WTC11 (cell line): ENCODE results near the gene CHD3. TPM values are rescaled to one million over a fixed set of nuclear protein-coding genes. Genes with fewer than 3 reads are reported as not detected.
A peak's percentile ranks its signal among the peaks of the same experiment; 100 is the strongest.

Experiments used
- ATAC-seq: fragments of 200-7000 bp; cut with Tn5 transposase; 2 replicates; pipeline ENCODE4 v1.10.0; 2021; ENCODE audit warnings: mild to moderate bottlenecking, moderate library complexity
- CTCF ChIA-PET: fragments of 300-600 bp; sonication (Branson Sonifier 250); formaldehyde crosslinking; loops from one replicate; lab custom pipeline; 2021; ENCODE audit warnings: antibody characterized with exemption; lab: Charles Lee
- POLR2A ChIA-PET: fragments of 350-600 bp; sonication (Branson Sonifier 250); formaldehyde crosslinking; loops from one replicate; lab custom pipeline; 2021; ENCODE audit warnings: antibody characterized with exemption; lab: Charles Lee
- DNase-seq: peaks from one replicate; pipeline ENCODE4 v3.0.0; 2021; ENCODE audit warnings: low spot score
- H3K27ac Mint-ChIP-seq: 2 replicates; pipeline ENCODE4 v1.8.0; 2021; ENCODE audit warnings: mixed read lengths
- H3K27me3 Mint-ChIP-seq: 2 replicates; pipeline ENCODE4 v1.8.0; 2021; ENCODE audit warnings: low read depth, mild to moderate bottlenecking, moderate library complexity, mixed read lengths
- H3K36me3 Mint-ChIP-seq: 2 replicates; pipeline ENCODE4 v1.8.0; 2021; ENCODE audit warnings: mixed read lengths
- H3K4me1 Mint-ChIP-seq: 2 replicates; pipeline ENCODE4 v1.8.0; 2022; ENCODE audit warnings: mixed read lengths
- H3K4me3 Mint-ChIP-seq: 2 replicates; pipeline ENCODE4 v1.8.0; 2021; ENCODE audit warnings: mild to moderate bottlenecking, moderate library complexity, mixed read lengths
- H3K9me3 Mint-ChIP-seq: 2 replicates; pipeline ENCODE4 v1.8.0; 2021; ENCODE audit warnings: mixed read lengths
- CREB1 ChIP-seq: sonication (generic); formaldehyde crosslinking; IDR thresholded peaks from 2 replicates; pipeline ENCODE4 v1.8.0; 2023; ENCODE audit warnings: mild to moderate bottlenecking, missing genetic modification reagents
- GABPB1 ChIP-seq: sonication (generic); formaldehyde crosslinking; IDR thresholded peaks from 2 replicates; pipeline ENCODE4 v1.8.1; 2023; ENCODE audit warnings: mild to moderate bottlenecking, missing genetic modification reagents
- MXD4 ChIP-seq: fragments of 250-450 bp; sonication (Bioruptor Pico); IDR thresholded peaks from 2 replicates; pipeline ENCODE4 v1.8.0; 2021; ENCODE audit warnings: mild to moderate bottlenecking, moderate library complexity, borderline replicate concordance
- NFATC4 ChIP-seq: fragments of 250-450 bp; sonication (Bioruptor Pico); IDR thresholded peaks from 2 replicates; pipeline ENCODE4 v1.9.0; 2021; ENCODE audit warnings: mild to moderate bottlenecking
- ZNF423 ChIP-seq: fragments of 250-450 bp; sonication (Bioruptor Pico); IDR thresholded peaks from 2 replicates; pipeline ENCODE4 v2.1.2; 2022; ENCODE audit warnings: mild to moderate bottlenecking, moderate library complexity
- total RNA-seq: library from RNA; stranded (reverse); gene quantifications from 3 replicates; pipeline ENCODE4 v1.2.3, GENCODE V29; 2021
- TF ChIP-seq, protein P1 (sequence below): sonication (generic); formaldehyde crosslinking; IDR thresholded peaks from 2 replicates; pipeline ENCODE4 v1.8.0; 2022; ENCODE audit warnings: missing genetic modification reagents
- TF ChIP-seq, protein P2 (sequence below): sonication (generic); formaldehyde crosslinking; IDR thresholded peaks from 2 replicates; pipeline ENCODE4 v1.8.0; 2023; ENCODE audit warnings: missing genetic modification reagents
- TF ChIP-seq, protein P3 (sequence below): sonication (generic); formaldehyde crosslinking; IDR thresholded peaks from 2 replicates; pipeline ENCODE4 v1.8.0; 2023; ENCODE audit warnings: missing genetic modification reagents, mild to moderate bottlenecking, borderline replicate concordance
- TF ChIP-seq, protein P4 (sequence below): sonication (generic); formaldehyde crosslinking; IDR thresholded peaks from 2 replicates; pipeline ENCODE4 v1.8.0; 2022; ENCODE audit warnings: mild to moderate bottlenecking, missing genetic modification reagents
- TF ChIP-seq, protein P5 (sequence below): sonication (generic); formaldehyde crosslinking; IDR thresholded peaks from 2 replicates; pipeline ENCODE4 v1.8.0; 2022; ENCODE audit warnings: mild to moderate bottlenecking, missing genetic modification reagents

The CHD3 gene
- total RNA-seq, 1 experiment from 2014 or later: 39.5 TPM

DNA sequence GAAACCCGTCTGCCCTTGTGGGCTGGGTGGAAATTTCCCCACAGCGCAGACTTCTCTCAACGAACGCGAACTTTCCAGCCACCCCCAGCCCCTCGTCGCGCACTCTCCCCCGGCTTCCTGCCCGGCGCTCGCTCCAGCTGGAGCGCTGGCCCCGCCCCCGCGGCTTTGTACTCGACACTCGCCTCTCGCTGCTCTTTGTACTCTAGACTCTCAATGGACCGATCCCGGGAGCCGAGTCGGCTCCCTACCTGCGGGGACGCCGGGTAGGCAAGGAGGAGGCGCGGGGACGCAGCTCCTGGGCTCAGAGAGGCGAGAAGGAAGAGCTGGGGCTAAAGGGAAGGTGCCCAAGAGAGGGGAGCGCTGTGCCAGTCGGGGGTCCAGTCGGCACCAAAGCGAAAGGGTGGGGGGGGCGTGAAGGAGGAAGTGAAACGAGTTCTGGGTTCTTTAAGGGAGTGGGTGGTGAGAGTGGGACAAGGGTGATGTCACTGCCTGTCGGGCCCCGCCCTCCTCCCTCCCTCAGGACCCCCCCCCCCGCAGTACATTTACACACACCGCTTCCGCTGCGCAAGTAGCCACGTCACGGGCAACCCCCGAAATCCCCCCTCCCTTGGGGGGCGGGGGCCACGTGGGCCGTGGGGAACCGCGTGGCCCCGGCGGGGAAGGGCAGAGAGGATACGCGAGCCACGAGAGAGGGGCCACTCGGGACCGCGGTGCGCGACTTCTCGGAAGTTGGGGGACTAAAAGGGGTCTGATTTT is 44.9 kb upstream of the CHD3 start:
- ATAC-seq: peak; percentile 18
- POLR2A ChIA-PET: interaction anchor here (0.6 to 0.8 kb wide), 2 partner anchors 10 to 31 kb away, joined by 3 to 4 read pairs; no protein-coding TSS in a partner anchor
- H3K27ac Mint-ChIP-seq: peak overlapping the region; percentile 90

More for the DNA sequence above, 44.9 kb upstream of the CHD3 start:
- H3K36me3 Mint-ChIP-seq: no peaks in the 10 kb centered on the region
- H3K9me3 Mint-ChIP-seq: no peaks in the 10 kb centered on the region
- H3K4me1 Mint-ChIP-seq: peaks cover 28% of the 10 kb centered on the region
- peaks cover 47% of the 10 kb centered on the region for H3K27me3 Mint-ChIP-seq
- peak overlapping the region; percentile 81 for H3K4me3 Mint-ChIP-seq
- peak; percentile 87 for DNase-seq
- TF ChIP-seq, protein P1, sequence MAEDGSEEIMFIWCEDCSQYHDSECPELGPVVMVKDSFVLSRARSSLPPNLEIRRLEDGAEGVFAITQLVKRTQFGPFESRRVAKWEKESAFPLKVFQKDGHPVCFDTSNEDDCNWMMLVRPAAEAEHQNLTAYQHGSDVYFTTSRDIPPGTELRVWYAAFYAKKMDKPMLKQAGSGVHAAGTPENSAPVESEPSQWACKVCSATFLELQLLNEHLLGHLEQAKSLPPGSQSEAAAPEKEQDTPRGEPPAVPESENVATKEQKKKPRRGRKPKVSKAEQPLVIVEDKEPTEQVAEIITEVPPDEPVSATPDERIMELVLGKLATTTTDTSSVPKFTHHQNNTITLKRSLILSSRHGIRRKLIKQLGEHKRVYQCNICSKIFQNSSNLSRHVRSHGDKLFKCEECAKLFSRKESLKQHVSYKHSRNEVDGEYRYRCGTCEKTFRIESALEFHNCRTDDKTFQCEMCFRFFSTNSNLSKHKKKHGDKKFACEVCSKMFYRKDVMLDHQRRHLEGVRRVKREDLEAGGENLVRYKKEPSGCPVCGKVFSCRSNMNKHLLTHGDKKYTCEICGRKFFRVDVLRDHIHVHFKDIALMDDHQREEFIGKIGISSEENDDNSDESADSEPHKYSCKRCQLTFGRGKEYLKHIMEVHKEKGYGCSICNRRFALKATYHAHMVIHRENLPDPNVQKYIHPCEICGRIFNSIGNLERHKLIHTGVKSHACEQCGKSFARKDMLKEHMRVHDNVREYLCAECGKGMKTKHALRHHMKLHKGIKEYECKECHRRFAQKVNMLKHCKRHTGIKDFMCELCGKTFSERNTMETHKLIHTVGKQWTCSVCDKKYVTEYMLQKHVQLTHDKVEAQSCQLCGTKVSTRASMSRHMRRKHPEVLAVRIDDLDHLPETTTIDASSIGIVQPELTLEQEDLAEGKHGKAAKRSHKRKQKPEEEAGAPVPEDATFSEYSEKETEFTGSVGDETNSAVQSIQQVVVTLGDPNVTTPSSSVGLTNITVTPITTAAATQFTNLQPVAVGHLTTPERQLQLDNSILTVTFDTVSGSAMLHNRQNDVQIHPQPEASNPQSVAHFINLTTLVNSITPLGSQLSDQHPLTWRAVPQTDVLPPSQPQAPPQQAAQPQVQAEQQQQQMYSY (CRISPR knock-in tag): peak; percentile 48
- TF ChIP-seq, protein P2, sequence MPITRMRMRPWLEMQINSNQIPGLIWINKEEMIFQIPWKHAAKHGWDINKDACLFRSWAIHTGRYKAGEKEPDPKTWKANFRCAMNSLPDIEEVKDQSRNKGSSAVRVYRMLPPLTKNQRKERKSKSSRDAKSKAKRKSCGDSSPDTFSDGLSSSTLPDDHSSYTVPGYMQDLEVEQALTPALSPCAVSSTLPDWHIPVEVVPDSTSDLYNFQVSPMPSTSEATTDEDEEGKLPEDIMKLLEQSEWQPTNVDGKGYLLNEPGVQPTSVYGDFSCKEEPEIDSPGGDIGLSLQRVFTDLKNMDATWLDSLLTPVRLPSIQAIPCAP (CRISPR knock-in tag): no peak
- peak; percentile 15; the same call in 1 of the 2 replicates for TF ChIP-seq GABPB1 (CRISPR knock-in tag)
- TF ChIP-seq NFATC4 (CRISPR knock-in tag): no peak
- no peak for TF ChIP-seq MXD4 (CRISPR knock-in tag)
- no peak for TF ChIP-seq ZNF423
- TF ChIP-seq, protein P3, sequence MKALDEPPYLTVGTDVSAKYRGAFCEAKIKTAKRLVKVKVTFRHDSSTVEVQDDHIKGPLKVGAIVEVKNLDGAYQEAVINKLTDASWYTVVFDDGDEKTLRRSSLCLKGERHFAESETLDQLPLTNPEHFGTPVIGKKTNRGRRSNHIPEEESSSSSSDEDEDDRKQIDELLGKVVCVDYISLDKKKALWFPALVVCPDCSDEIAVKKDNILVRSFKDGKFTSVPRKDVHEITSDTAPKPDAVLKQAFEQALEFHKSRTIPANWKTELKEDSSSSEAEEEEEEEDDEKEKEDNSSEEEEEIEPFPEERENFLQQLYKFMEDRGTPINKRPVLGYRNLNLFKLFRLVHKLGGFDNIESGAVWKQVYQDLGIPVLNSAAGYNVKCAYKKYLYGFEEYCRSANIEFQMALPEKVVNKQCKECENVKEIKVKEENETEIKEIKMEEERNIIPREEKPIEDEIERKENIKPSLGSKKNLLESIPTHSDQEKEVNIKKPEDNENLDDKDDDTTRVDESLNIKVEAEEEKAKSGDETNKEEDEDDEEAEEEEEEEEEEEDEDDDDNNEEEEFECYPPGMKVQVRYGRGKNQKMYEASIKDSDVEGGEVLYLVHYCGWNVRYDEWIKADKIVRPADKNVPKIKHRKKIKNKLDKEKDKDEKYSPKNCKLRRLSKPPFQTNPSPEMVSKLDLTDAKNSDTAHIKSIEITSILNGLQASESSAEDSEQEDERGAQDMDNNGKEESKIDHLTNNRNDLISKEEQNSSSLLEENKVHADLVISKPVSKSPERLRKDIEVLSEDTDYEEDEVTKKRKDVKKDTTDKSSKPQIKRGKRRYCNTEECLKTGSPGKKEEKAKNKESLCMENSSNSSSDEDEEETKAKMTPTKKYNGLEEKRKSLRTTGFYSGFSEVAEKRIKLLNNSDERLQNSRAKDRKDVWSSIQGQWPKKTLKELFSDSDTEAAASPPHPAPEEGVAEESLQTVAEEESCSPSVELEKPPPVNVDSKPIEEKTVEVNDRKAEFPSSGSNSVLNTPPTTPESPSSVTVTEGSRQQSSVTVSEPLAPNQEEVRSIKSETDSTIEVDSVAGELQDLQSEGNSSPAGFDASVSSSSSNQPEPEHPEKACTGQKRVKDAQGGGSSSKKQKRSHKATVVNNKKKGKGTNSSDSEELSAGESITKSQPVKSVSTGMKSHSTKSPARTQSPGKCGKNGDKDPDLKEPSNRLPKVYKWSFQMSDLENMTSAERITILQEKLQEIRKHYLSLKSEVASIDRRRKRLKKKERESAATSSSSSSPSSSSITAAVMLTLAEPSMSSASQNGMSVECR (CRISPR knock-in tag): peak; percentile 75; the same call in 1 of the 2 replicates
- TF ChIP-seq, protein P4, sequence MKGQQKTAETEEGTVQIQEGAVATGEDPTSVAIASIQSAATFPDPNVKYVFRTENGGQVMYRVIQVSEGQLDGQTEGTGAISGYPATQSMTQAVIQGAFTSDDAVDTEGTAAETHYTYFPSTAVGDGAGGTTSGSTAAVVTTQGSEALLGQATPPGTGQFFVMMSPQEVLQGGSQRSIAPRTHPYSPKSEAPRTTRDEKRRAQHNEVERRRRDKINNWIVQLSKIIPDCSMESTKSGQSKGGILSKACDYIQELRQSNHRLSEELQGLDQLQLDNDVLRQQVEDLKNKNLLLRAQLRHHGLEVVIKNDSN (CRISPR knock-in tag): no peak
- TF ChIP-seq, protein P5, sequence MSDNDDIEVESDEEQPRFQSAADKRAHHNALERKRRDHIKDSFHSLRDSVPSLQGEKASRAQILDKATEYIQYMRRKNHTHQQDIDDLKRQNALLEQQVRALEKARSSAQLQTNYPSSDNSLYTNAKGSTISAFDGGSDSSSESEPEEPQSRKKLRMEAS: peak; percentile 13; the same call in 1 of the 2 replicates
- no peak for TF ChIP-seq CREB1
- CTCF ChIA-PET: interaction anchor here (0.9 to 7.0 kb wide), 8 partner anchors 8 to 236 kb away, joined by 3 to 66 read pairs (median 8); partner anchors contain the start of genes CYB5D1, KDM6B and NAA38
